DMS 273 treated with DMSO at 0.1 percent for 48 hours (cell line): ENCODE results near the gene UBR4.
"Not testable (repeated sequence)": the region's sequence is repeated elsewhere in the genome, so short reads cannot be mapped to it uniquely, and the experiment has no call there.

Source experiments
- DNase-seq: peaks from one replicate; lab custom pipeline; 2025; lab: John Stamatoyannopoulos, UW

The UBR4 gene

DNA sequence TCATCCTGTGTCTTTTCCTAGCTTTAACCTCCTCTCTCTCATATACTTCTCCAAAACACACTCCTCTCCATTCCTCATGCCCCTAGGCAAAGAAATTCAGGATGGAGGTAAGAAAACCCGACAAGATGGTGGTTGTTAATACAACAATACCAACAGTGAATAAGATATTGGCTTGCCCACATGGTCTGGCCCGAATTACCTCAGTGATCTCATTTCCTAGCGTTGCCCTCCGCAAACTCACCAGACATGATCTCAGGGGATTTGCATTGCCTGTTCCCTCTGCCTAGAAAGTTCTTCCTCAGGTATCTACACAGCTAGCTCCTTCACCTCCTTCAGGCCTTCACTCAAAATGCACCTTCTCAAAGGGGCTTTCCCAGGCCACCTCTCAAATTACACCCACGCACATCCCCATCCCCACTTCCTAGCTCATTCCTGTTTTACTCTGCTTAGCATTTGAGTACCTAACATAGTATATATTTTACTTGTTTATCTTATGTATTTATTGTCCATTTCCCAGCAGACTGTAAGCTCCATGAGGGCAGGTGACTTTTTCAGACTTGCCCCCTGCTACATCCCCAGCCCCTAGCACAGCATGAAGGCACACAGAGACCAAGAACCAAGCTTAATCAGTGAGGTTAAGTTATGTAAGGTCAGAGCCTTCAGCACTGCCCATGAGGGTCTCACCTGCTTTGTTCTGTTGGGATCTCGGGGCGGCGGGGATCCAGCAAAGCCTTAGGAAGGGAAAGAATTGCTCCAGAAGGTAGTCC, 10.2 kb upstream of the UBR4 start:
- DNase-seq = no peak

DNA sequence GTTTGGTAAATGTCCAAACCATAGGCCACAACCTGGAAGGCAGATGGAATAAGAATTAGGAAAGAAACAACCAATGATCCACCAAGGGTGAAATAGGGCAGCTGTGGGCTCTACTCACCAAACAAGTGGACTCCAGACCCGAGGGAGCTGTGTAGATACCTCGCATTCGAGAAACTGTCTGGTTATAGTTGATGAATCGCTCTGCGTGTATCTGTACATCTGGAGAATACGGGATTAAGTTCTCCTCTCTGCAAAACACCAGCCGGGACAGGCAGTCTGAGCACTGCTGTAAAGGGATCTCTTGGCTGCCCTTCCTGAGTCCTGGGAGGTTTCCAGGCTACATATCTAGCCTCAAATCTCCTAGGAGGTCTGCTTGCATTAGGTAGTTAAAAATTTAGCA, 9.4 kb upstream of the UBR4 start:
- DNase-seq = peak; percentile 45

GRCh38 chr1:19216585-19216984, 6.5 kb upstream of the UBR4 start:
- DNase-seq = not testable (repeated sequence)

DNA sequence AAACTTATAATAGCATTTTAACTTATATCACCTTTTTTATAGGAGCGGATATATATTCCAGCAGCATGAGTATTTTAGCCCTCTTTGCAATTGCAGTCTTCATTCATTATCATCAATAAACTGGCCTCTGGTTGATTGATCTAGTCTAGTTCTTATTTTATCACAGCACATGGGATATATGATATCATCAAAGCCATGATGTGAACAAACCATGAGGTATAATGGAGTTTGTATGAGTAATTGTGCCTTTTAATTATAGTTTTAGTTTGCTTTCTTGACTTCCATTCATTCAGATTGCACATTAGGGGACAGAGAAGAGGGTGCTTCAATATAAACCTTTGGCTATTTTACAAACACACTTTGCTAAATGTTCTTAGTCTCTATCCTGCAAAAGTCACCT, 3.5 kb upstream of the UBR4 start:
- no peak for DNase-seq

DNA sequence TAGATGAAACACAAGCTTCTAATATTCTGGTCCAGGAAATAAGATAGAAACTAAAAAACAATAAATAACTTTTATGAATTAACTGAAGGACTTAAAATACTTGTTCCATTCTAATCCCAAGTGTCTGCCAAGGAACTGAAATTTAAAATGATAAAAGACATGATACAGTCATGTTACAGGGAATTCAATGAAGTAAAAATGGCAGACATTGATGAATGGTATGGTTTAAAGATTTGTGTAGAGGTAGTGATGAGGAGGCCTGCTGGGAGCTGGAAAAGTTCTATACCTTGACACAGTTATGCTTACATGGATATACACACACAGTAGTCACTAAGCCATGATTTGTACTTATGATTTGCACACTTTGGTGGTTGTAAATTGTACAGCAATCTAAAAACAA, 2.1 kb upstream of the UBR4 start:
- DNase-seq = no peak

GRCh38 chr1:19210772-19211549, 895 bp upstream of the UBR4 start:
- no peak for DNase-seq

- no peak for DNase-seq
Measured at GRCh38 chr1:19209439-19209989, 552 bp downstream of the UBR4 start.

DNA sequence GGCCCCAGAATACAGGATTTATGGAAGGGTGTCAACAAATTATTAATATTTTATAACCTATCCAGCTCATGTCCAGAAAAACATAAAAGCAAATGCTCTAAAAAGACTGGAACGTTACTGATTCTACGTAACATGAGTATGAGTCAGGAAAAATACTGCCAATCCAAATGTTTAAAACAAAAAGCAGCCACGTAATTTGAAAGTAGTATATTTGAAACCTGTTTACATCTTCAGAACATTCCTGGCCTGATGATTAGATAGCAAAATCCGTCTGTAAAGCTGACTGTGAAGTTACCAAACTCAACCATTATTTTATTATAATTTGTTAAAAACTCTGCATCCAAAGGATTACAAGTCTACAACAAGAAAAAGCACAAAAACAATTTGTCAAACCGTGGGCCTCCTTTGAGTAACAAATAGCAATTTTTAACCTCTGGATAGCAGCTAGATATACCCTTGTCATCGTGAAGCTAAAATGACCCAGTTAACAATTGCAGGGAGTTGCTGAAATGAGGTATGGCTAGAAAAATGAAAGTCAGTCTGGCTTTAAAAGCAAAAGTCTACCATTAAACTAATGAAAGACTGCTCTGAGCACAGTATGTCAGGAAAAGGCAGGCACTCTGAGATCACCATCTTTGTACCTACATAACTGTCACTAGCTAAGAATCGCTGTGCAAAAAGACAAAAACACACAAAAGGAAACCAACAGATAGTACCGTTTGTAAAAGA, 1.2 kb downstream of the UBR4 start:
- no peak for DNase-seq

GRCh38 chr1:19206947-19207346, 3.1 kb downstream of the UBR4 start:
- no peak for DNase-seq

DNA sequence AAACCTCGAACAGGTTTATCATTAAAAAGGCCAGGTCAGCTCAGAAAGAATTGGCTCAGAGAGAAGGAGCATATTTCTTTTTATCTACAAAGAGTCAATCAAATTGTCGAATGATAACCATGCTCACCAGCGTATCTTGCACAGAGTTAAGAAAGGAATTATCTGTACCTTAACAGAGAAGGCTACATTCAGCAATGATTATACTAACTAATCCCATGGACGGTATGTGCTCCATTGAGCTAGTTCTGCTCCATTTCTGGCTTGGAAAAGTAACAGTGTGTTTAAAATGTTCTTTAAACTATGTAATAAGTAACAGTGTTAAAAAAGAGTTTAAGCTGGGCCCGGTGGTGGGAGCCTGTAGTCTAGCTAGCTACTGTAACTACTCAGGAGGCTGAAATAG, 4.2 kb downstream of the UBR4 start:
- DNase-seq = no peak

DNA sequence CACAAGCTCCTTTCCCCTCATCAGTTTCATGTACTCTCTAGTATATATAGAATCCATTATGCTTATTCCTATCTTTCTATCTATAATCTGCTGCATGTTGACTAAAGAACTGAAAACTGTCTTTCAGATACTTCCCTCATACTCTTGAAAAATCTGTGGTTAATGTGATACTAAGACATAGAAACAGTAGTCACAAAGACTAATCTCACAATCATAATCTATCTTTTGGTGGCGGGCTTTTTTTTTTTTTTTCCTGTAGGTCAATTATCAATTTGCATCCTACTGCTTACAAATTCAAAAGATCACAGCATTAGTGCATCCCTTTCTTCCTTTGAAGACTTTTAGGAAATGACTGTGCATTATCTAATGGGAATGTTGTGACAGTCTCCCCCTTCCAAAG, 4.7 kb downstream of the UBR4 start:
- no peak for DNase-seq

DNA sequence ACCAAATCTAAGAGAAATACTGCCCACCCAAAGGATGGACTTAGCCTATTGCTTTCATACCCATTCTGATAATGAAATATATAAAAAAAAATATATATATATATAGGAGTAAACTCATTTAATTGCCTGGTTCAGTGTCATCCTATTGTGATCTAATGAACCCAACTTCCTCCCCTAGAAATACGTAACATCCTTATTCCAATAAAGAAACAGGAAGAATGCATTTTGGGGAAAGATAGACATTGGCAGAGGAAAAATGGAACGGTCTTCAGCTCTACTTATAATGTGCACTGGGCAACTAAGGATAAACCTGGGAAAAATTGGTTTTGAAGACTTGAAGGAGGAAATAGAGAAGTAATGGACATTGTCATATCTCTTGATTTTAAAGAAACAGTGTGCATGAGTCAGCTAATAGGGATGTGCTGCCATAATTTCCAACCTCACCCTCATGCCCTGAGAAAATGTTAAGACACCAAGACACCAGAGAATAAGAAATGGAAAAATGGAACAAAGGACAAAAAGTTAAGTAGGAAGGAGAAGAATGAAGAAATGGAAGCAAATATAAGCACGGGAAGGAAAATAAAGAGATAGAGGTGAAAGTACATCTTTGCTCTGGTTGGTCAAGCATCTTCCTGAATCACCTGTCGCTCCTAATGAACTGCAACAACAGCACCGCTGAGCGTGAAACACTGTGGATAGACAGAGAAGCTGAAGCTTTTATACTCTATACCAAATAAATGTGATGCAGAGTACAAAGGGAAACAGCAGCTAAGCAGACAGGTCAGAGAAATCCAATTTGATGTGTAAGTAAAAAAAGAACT, 5.4 kb downstream of the UBR4 start:
- DNase-seq = no peak

DNA sequence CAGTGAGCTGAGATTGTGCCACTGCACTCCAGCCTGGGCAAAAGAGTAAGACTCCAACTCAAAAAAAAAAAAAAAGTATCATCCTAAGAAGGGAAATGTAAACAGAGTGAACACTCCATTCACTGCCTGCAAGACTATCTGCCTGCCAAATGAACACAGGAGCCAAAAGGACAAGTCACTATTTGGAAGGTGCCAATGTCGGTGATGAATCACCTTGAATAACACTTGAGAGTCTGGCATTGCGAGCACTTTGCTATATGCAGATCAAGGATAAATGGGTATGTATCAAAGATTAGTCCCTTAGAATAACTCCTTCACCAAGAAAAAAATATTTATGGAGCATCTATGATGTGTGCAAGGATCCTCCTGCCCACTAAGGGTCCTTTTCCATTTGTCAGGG, 6.6 kb downstream of the UBR4 start:
- no peak for DNase-seq

DNA sequence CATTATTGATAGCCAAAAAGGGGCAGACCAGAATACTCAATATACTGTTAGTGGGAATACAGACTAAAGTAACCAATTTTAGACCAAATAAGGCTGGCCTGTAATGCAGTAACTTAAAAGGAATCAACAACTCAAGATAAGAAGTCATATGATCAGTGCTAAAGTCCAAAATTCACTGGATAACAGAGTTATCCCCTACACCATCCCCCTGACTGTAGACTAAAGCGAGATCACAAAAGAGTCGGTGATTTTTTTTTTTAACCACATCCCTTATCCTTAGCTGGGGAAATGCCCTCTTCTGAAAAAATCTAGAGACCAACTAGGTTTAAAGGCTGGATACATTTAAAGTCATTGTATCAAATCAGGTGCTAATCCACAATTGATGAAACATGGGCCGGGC, 7.7 kb downstream of the UBR4 start:
- DNase-seq = no peak

GRCh38 chr1:19199969-19200604, 10.0 kb downstream of the UBR4 start:
- DNase-seq = no peak

DNA sequence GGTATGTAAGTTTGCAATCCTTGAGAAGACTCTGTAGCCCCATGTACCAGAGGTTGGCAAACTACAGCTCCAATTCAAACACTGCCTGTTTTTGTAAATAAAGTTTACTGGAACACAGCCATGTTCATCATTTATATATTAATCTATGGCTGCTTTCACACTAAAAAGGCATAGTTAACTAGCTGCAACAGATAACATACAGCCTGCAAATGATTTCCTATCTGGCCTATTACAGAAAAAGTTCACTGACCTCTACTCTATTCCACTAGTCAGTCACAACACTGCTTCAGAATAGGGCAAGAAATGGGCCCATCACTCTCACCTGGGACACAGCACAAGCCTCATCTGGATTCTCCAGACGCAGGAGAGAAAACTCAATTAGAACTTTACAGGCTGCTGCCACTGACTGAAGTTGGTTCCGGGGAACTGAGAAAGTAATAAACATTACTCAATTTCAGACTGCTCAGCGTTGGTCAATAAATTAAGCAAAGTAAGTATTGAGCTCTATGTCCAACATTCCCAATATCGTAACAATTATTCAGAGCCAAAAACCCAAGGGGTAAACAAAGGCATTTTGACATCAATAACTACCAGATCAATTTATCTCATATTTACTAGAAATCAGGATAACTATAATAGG, 10.6 kb downstream of the UBR4 start:
- no peak for DNase-seq

GRCh38 chr1:19198820-19199219, 11.2 kb downstream of the UBR4 start:
- no peak for DNase-seq

DNA sequence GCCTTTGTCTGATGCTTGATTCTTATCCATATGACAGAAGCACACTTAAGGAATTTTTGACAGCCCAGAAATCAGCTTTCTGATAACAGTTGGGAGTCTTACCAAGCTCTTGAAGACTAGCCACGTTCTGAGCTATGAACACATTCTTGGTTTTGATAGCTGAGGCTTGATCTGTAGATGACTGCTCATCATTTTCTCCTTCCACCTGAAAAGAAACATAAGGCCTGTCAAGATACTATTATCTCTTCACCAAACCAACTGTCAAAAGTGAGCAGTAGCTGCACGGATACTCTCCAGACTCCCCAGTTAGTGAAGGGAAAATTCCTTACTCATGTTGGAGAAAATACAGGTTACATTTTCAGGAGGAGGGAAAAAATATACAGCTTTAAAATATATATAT, 12.2 kb downstream of the UBR4 start:
- DNase-seq = no peak

GRCh38 chr1:19196331-19196730, 13.7 kb downstream of the UBR4 start:
- DNase-seq = no peak

DNA sequence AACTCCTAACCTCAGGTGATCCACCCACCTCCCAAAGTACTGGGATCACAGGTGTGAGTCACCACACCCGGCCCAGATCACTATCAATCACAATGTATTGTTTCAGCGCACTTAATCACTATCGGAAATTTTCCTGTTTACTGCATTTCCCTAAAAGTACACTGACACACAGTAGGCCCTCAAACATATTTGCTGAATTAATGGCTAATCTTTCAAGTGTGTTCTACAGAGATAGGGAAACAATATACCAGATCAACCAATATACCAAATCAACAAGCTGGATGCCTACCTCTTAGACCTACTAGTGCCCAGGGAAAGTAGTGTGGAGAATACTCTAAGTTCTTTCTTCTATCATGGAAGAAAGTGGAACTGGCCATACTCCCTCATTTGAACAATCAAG, 17.1 kb downstream of the UBR4 start:
- DNase-seq = no peak

GRCh38 chr1:19191811-19192210, 18.3 kb downstream of the UBR4 start:
- DNase-seq = no peak
